Measurements from ENCODE around the gene MAEA. TPM values are rescaled to one million over a fixed set of nuclear protein-coding genes. Genes with fewer than 3 reads are reported as not detected.
A peak's percentile ranks its signal among the peaks of the same experiment; 100 is the strongest.

The MAEA gene
- total and polyA plus RNA-seq, 2 of the 8 experiments (the other 6 are each of a cell fraction or from before 2014, with no cell fraction given): 75.8 to 133 TPM

DNA sequence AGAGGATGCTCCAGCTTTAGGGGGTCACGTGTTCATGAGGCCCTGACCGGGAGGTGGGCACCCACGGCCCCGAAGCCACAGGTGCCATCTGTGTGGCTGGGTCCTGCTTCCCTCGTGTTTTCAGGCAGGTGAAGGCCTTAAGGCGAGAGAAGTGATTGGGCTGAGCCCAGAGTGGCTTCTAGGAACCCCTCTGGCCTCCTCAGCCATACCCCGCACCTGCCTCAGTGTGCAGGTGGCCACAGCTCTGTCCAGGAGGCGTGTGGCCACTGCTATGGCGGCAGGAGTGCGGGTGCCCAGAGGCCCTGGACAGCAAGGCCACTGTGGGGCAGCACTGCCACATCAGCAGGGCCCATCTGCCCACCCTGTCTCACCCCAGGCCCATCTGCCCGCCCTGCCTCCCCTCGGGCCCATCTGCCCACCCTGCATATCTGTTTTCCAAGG lies 91.5 kb downstream of the MAEA start:
- POLR2A ChIA-PET (ENCODE audit: partially characterized antibody): no interaction called here
- H3K27me3 ChIP-seq (replicated peaks in 1 of 4; ENCODE audit: control insufficient read depth in 3 of 4, extremely low read depth in 1 of 4, insufficient read depth in 3 of 4, low read length in 3 of 4): no peaks in the 10 kb centered on the region
- no peaks in the 10 kb centered on the region for H3K79me1 ChIP-seq (ENCODE audit: low read depth, low read length)
- no peak overlapping the region for H4K5ac ChIP-seq (ENCODE audit: insufficient read length, low read depth, low read length)
- H2AFZ ChIP-seq (ENCODE audit: low read length): no peak overlapping the region
- H3K14ac ChIP-seq (ENCODE audit: insufficient read length): no peak overlapping the region
- H2BK12ac ChIP-seq (ENCODE audit: low read depth, low read length): no peak overlapping the region
- H3K9ac ChIP-seq (replicated peaks in 1 of 4; ENCODE audit: extremely low read depth in 1 of 4, low read depth in 3 of 4, low read length in 3 of 4): no peak overlapping the region
- H2BK5ac ChIP-seq (ENCODE audit: low read depth, low read length): no peak overlapping the region
- no peak overlapping the region for H3K56ac ChIP-seq (replicated peaks; ENCODE audit: insufficient read length, low read depth, low read length)
- H3K4me2 ChIP-seq (ENCODE audit: insufficient read depth in 1 of 2, low read depth in 2 of 2, low read length in 2 of 2): no peak overlapping the region
- no peak overlapping the region for H3K27ac ChIP-seq (ENCODE audit: low read depth, low read length)
- no peak overlapping the region for H3K4me3 ChIP-seq (ENCODE audit: extremely low read depth in 1 of 4, insufficient read depth in 2 of 4, low read depth in 3 of 4, low read length in 4 of 4)
- peaks cover 0 to 5% of the 10 kb centered on the region in 2 experiments for H4K20me1 ChIP-seq (replicated peaks in 1 of 2; ENCODE audit: control insufficient read depth in 1 of 2, insufficient read depth in 2 of 2, low read length in 2 of 2)
- H3K18ac ChIP-seq (ENCODE audit: extremely low read depth, low read length): no peak overlapping the region
- H3K79me2 ChIP-seq (ENCODE audit: control insufficient read depth in 1 of 2, insufficient read depth in 2 of 2, low read length in 2 of 2): no peaks in the 10 kb centered on the region
- DNase-seq (ENCODE audit: low read depth in 1 of 2, low spot score in 2 of 2): no peak
- WGBS, 2 experiments (ENCODE audit: extremely low coverage in 1 of 2, insufficient coverage in 1 of 2, insufficient read length in 1 of 2, insufficient replicate concordance in 2 of 2, low coverage in 1 of 2, low lambda C conversion rate in 2 of 2, missing lambda C conversion rate in 1 of 2): 90% methylated on average over 12 of the region's 12 CpGs; no CpG with 5 or more reads in 1 of the 2 experiments
- H2BK120ac ChIP-seq (replicated peaks; ENCODE audit: low read depth, low read length): no peak overlapping the region
- H2BK15ac ChIP-seq (ENCODE audit: low read length): no peak overlapping the region
- CTCF ChIA-PET (ENCODE audit: partially characterized antibody): interaction anchor here (0.8 to 1.3 kb wide), 2 partner anchors 9 to 249 kb away, joined by 3 read pairs; no protein-coding TSS in a partner anchor
- no peak overlapping the region for H4K91ac ChIP-seq (replicated peaks; ENCODE audit: insufficient read length, low read length)
- TF ChIP-seq RAD21 (IDR thresholded peaks at IDR 0.05 in 1 of 2, conservative IDR thresholded peaks at IDR 0.05 in 1 of 2; ENCODE audit: low read depth in 2 of 2, low read length in 2 of 2): peak in 1 of 2 experiments; percentile 11; a peak in 1 of 4 replicates
- TF ChIP-seq, protein P1, sequence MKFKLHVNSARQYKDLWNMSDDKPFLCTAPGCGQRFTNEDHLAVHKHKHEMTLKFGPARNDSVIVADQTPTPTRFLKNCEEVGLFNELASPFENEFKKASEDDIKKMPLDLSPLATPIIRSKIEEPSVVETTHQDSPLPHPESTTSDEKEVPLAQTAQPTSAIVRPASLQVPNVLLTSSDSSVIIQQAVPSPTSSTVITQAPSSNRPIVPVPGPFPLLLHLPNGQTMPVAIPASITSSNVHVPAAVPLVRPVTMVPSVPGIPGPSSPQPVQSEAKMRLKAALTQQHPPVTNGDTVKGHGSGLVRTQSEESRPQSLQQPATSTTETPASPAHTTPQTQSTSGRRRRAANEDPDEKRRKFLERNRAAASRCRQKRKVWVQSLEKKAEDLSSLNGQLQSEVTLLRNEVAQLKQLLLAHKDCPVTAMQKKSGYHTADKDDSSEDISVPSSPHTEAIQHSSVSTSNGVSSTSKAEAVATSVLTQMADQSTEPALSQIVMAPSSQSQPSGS (IDR thresholded peaks at IDR 0.05; ENCODE audit: low read length): no peak
- no peaks in the 10 kb centered on the region for H3K9me3 ChIP-seq (ENCODE audit: insufficient read depth in 2 of 2, low read depth in 1 of 2, low read length in 1 of 2)
- H3K23me2 ChIP-seq (ENCODE audit: low read depth, low read length): no peaks in the 10 kb centered on the region
- no peak overlapping the region for H2BK20ac ChIP-seq (ENCODE audit: low read length)
- H3K23ac ChIP-seq (ENCODE audit: insufficient read length): no peak overlapping the region
- FAIRE-seq: no peak
- H3K36me3 ChIP-seq (ENCODE audit: control insufficient read depth in 2 of 4, insufficient read depth in 4 of 4, low read length in 3 of 4): peaks cover 0 to 3% (median 0%) of the 10 kb centered on the region in 4 experiments; a peak in 2 of 8 replicates
- no peaks in the 10 kb centered on the region for H3K4me1 ChIP-seq (replicated peaks in 1 of 4; ENCODE audit: control insufficient read depth in 3 of 4, insufficient read depth in 4 of 4, low read length in 3 of 4)
- H3K4ac ChIP-seq (replicated peaks; ENCODE audit: insufficient read length, low read depth, low read length): no peak overlapping the region
- H4K8ac ChIP-seq (ENCODE audit: extremely low read depth, insufficient read depth, low read length): no peak overlapping the region
- no peak overlapping the region for H2AK5ac ChIP-seq (ENCODE audit: low read depth, low read length)

All from H1 (cell line).